ENCODE measurements around the gene SLC17A2.

Gene SLC17A2

DNA sequence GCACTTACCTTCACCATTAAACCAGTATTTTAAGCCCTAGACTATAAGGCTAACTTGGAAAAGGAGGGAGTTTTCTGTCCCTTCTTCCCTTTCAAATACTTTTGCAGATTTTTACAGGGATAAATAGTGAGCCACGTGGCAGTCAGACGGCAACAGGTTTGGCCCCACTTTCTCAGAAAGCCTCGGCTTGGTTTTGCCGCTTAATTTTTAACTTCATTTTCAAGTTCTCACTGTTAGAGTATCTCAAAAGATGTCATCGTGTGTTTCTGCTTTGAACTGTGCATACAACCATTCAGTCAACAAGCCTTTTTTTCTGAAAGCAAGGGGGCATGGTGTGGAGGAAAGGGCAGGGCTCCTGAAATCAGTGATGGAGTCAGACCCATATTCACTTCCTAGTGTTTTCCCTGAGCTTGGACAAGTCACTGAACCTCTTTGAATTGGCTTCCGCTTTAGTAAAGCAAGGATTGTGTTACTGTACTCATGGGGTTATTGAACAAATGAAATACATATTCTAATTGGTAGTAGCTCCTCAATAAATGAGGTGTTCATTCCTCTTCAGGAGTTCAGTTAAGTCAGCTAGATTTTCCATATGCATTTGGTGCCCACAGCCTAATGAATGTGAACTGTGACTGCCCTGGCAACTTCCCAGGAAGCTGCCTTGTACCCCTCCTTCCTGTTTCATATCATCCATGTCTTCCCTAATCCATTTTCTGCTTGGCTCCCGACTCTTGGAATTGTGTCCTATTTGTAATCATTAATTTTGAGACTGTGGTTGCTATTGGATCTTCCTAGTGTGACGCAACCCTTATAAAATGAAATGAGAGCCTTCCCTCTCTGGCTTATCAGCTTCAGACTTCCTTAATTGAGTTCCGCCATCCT, at the start of gene SLC17A2:
Gene SLC17A2 (minus strand): TSS at position 160 of the 879 bp plus-strand sequence. CDS start 4,895 bp downstream, outside the sequence.
- no peak for DNase-seq
- Histone ChIP-seq H3K36me3 (no peaks in the 10 kb centered on the region), H3K27me3 (no peaks in the 10 kb centered on the region), H3K4me3 (no peak within 1 kb of the TSS), H3K27ac (no peak within 1 kb of the TSS), H3K4me1 (no peaks in the 10 kb centered on the region), H3K9me3 (no peaks in the 10 kb centered on the region)
- TF ChIP-seq, protein P1, sequence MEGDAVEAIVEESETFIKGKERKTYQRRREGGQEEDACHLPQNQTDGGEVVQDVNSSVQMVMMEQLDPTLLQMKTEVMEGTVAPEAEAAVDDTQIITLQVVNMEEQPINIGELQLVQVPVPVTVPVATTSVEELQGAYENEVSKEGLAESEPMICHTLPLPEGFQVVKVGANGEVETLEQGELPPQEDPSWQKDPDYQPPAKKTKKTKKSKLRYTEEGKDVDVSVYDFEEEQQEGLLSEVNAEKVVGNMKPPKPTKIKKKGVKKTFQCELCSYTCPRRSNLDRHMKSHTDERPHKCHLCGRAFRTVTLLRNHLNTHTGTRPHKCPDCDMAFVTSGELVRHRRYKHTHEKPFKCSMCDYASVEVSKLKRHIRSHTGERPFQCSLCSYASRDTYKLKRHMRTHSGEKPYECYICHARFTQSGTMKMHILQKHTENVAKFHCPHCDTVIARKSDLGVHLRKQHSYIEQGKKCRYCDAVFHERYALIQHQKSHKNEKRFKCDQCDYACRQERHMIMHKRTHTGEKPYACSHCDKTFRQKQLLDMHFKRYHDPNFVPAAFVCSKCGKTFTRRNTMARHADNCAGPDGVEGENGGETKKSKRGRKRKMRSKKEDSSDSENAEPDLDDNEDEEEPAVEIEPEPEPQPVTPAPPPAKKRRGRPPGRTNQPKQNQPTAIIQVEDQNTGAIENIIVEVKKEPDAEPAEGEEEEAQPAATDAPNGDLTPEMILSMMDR (IDR thresholded peaks at IDR 0.05), result no peak
- intact Hi-C loops (cut with DNase I; ENCODE audit: low total_unique reads), result no loop called here

- H3K4me1 ChIP-seq, result peaks cover 0 to 12% (median 9%) of the 10 kb centered on the region in 4 donors
- H3K9me3 ChIP-seq, result no peaks in the 10 kb centered on the region
- TF ChIP-seq, protein P1 (IDR thresholded peaks at IDR 0.05), result no peak
- H3K36me3 ChIP-seq, result peaks cover 82 to 94% (median 85%) of the 10 kb centered on the region in 3 donors
- H3K4me3 ChIP-seq, result no peak overlapping the region
- H3K27ac ChIP-seq, result no peak overlapping the region
- no peak for DNase-seq
- intact Hi-C loops (cut with DNase I; ENCODE audit: low total_unique reads), result no loop called here
- H3K27me3 ChIP-seq, result no peaks in the 10 kb centered on the region
Measured at GRCh38 chr6:25975923-25976560, 45.6 kb upstream of the SLC17A2 start.

GRCh38 chr6:25973923-25974555, 43.5 kb upstream of the SLC17A2 start:
- no peak overlapping the region for H3K27ac ChIP-seq
- intact Hi-C loops (cut with DNase I; ENCODE audit: low total_unique reads), result no loop called here
- no peaks in the 10 kb centered on the region for H3K9me3 ChIP-seq
- peaks cover 89 to 92% (median 92%) of the 10 kb centered on the region in 3 donors for H3K36me3 ChIP-seq
- H3K4me1 ChIP-seq, result peaks cover 0 to 27% (median 20%) of the 10 kb centered on the region in 4 donors
- H3K27me3 ChIP-seq, result no peaks in the 10 kb centered on the region
- TF ChIP-seq, protein P1 (IDR thresholded peaks at IDR 0.05), result no peak
- DNase-seq, result no peak
- H3K4me3 ChIP-seq, result no peak overlapping the region

DNA sequence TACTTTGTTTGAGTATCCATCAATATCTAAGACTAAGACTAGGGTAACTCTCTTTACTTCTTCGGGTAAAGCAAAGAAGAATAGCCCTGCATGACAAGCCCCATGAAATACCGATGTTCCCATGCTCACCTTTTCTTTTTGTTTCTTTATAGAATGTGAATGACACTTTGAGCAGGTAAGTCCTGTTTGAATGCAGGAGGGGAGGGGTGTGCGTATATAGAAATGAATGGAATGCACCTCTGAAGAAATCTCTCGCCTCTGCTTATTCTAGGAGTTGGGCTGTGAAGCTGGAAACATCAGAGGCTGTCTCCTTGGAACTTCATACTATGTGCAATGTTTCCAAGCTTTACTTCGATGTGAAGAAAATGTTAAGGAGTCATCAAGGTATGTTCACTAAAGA, 42.4 kb upstream of the SLC17A2 start:
- Histone ChIP-seq H3K27me3 (no peaks in the 10 kb centered on the region), H3K9me3 (no peaks in the 10 kb centered on the region), H3K27ac (no peak overlapping the region), H3K36me3 (peaks cover 82 to 92% (median 83%) of the 10 kb centered on the region in 3 donors), H3K4me1 (peaks cover 0 to 39% (median 26%) of the 10 kb centered on the region in 4 donors), H3K4me3 (no peak overlapping the region)
- DNase-seq, result no peak
- intact Hi-C loops (cut with DNase I; ENCODE audit: low total_unique reads), result no loop called here
- TF ChIP-seq, protein P1 (IDR thresholded peaks at IDR 0.05), result no peak

- DNase-seq, result no peak
- Histone ChIP-seq H3K4me3 (no peak overlapping the region), H3K4me1 (peaks cover 0 to 46% (median 33%) of the 10 kb centered on the region in 4 donors), H3K27ac (peak overlapping the region; percentile 47 to 62), H3K9me3 (no peaks in the 10 kb centered on the region), H3K27me3 (no peaks in the 10 kb centered on the region), H3K36me3 (peaks cover 74 to 87% (median 76%) of the 10 kb centered on the region in 3 donors)
- TF ChIP-seq, protein P1 (IDR thresholded peaks at IDR 0.05), result no peak
- intact Hi-C loops (cut with DNase I; ENCODE audit: low total_unique reads), result no loop called here
Measured at GRCh38 chr6:25972128-25972527, 41.6 kb upstream of the SLC17A2 start.

All from tibial artery (tissue), 4 donors.